Kidney (tissue), 14 donors: Measurements from ENCODE around the gene MYADML2. TPM values are rescaled to one million over a fixed set of nuclear protein-coding genes. Genes with fewer than 3 reads are reported as not detected.
A peak's percentile ranks its signal among the peaks of the same experiment; 100 is the strongest.

Experiments
- DNase-seq, 5 donors: peaks; one replicate each; pipeline ENCODE4 v3.0.0-alpha.2; 2013 to 2020
- FAIRE-seq: peaks from 2 replicates; lab custom pipeline; 2012; peaks lifted over from hg19 to GRCh38; lab: Jason Lieb, UNC
- H3K27ac ChIP-seq, 2 donors: one replicate each; pipeline ENCODE4 v1.7.0; 2013; ENCODE audit warnings: low read depth in 2 of 2, low read length in 2 of 2, inconsistent platforms in 1 of 2
- H3K27me3 ChIP-seq: one replicate; pipeline ENCODE4 v1.7.1; 2013; ENCODE audit warnings: low read length, inconsistent platforms; ENCODE audit not compliant: control insufficient read depth, insufficient read depth
- H3K36me3 ChIP-seq, 3 donors: one replicate each; pipeline versions ENCODE4 v1.7.0 to v1.7.1; 2013; ENCODE audit warnings: low read length in 3 of 3, control low read depth in 1 of 3, inconsistent platforms in 1 of 3; ENCODE audit not compliant: insufficient read depth in 3 of 3, control insufficient read depth in 2 of 3
- H3K4me1 ChIP-seq, 3 donors: one replicate each; pipeline versions ENCODE4 v1.7.0 to v1.7.1; 2013; ENCODE audit warnings: low read length in 3 of 3, inconsistent platforms in 1 of 3, low read depth in 1 of 3; ENCODE audit not compliant: control insufficient read depth in 2 of 3, insufficient read depth in 2 of 3
- H3K4me3 ChIP-seq, 3 donors: one replicate each; pipeline versions ENCODE4 v1.7.0 to v1.8.1; 2013; ENCODE audit warnings: low read length in 3 of 3, control low read depth in 1 of 3, inconsistent platforms in 1 of 3
- H3K9ac ChIP-seq, 3 donors: one replicate each; pipeline versions ENCODE4 v1.7.0 to v1.7.1; 2013; ENCODE audit warnings: low read length in 3 of 3, control low read depth in 1 of 3, inconsistent platforms in 1 of 3
- H3K9me3 ChIP-seq, 3 donors: one replicate each; pipeline versions ENCODE4 v1.7.0 to v1.7.1; 2013; ENCODE audit warnings: low read length in 3 of 3, control low read depth in 1 of 3, inconsistent platforms in 1 of 3; ENCODE audit not compliant: control insufficient read depth in 2 of 3, insufficient read depth in 1 of 3
- CTCF ChIP-seq: IDR thresholded peaks from 3 replicates; pipeline ENCODE4 v1.5.1; 2012; ENCODE audit warnings: mild to moderate bottlenecking, moderate library complexity, borderline replicate concordance; ENCODE audit not compliant: insufficient read depth; ENCODE audit errors: extremely low read depth
- intact Hi-C: fragments of 100-400 bp; cut with DNase I; formaldehyde crosslinking; loops from one replicate; pipeline ENCODE4 v1.11.1; 2022
- polyA plus RNA-seq: library from polyadenylated mRNA; stranded (reverse); fragments of 350-450 nt; fragmentation: Illumina TruSeq; extraction: RNeasy Lipid Tissue Mini Kit (QIAGEN cat#74804); gene quantifications from one replicate; pipeline ENCODE4 v1.2.3, GENCODE V29; 2014; ENCODE audit warnings: low read depth, low replicate concordance; ENCODE audit not compliant: insufficient read depth
- total RNA-seq: library from RNA; stranded (reverse); fragmentation: NEBNext Ultra II Directional; extraction: Animal tissue kit (Norgen Biotek cat#: 25700); gene quantifications from one replicate; pipeline ENCODE4 v1.2.1, GENCODE V29; 2021
- donor health status: control.
- donor health status: control.
- donor health status: control.
- donor health status: control.
- donor health status: control.
- donor health status: DM: yes; HTN: yes; CAD: no.
- donor health status: Normal renal cell carcinoma (clear cell type).

MYADML2 gene
- total and polyA plus RNA-seq, 2 donors from 2014 or later = not detected

DNA sequence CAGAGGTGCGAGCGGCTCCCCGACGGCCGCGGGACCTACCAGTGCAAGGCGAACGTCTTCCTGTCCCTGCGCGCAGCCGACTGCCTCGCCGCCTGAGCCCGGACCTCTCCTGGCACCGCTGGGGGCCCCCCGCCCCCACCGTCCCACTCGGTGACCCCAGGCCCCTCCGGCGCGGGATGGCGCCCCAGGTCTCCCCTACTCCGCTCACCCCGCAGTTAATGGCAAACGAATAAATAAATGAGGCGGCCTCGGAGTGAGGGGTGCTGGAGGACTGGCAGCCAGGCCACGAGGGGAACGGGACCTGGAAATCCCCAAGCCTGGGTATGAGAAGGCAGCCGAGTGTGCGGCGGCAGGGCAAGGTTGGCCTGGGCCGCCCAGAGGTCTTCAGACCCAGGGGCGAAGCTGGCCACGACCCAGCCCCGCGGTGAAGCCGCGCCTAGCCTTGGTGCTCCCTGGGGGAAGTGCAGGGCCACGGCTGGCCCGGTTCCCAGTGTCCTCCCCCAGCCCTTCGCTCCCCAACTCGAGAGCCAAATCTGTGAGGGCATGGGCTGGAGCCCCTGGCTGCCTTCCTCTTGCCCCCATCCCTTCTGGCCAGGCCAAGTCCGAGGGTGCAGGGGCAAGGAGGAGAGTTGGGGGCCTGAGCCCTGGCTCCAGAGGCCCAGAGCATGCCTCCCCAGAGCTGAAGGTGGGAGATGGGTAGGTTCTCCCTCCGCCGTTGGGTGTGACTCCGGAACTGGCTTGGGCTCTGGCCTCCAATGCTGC, 44.2 kb downstream of the MYADML2 start:
- no peak for TF ChIP-seq CTCF
- peak in 1 of 5 donors; percentile 80 for DNase-seq
- Histone ChIP-seq H3K4me1 (peaks cover 0 to 3% (median 0%) of the 10 kb centered on the region in 3 donors), H3K36me3 (peaks cover 3 to 20% (median 6%) of the 10 kb centered on the region in 3 donors), H3K4me3 (no peak overlapping the region), H3K9me3 (no peaks in the 10 kb centered on the region), H3K27me3 (no peaks in the 10 kb centered on the region), H3K27ac (no peak overlapping the region), H3K9ac (no peak overlapping the region)
- no peak for FAIRE-seq
- intact Hi-C loops = no loop called here

- Histone ChIP-seq H3K27ac (no peak within 1 kb of the TSS), H3K9me3 (no peaks in the 10 kb centered on the region), H3K4me1 (peaks cover 0 to 3% (median 0%) of the 10 kb centered on the region in 3 donors), H3K27me3 (no peaks in the 10 kb centered on the region), H3K9ac (no peak within 1 kb of the TSS), H3K4me3 (no peak within 1 kb of the TSS), H3K36me3 (peaks cover 3 to 23% (median 3%) of the 10 kb centered on the region in 3 donors)
- no peak for FAIRE-seq
- intact Hi-C loops = no loop called here
- no peak for TF ChIP-seq CTCF
- DNase-seq = peak in 3 of 5 donors; percentile 18 to 79 (median 57)
These were observed 44.9 kb downstream of the MYADML2 start, which contains the start of gene NPB for GRCh38 chr17:81902023-81902652. Gene NPB (plus strand): TSS chr17:81902238. CDS start chr17:81902278, 40 bp downstream.

DNA sequence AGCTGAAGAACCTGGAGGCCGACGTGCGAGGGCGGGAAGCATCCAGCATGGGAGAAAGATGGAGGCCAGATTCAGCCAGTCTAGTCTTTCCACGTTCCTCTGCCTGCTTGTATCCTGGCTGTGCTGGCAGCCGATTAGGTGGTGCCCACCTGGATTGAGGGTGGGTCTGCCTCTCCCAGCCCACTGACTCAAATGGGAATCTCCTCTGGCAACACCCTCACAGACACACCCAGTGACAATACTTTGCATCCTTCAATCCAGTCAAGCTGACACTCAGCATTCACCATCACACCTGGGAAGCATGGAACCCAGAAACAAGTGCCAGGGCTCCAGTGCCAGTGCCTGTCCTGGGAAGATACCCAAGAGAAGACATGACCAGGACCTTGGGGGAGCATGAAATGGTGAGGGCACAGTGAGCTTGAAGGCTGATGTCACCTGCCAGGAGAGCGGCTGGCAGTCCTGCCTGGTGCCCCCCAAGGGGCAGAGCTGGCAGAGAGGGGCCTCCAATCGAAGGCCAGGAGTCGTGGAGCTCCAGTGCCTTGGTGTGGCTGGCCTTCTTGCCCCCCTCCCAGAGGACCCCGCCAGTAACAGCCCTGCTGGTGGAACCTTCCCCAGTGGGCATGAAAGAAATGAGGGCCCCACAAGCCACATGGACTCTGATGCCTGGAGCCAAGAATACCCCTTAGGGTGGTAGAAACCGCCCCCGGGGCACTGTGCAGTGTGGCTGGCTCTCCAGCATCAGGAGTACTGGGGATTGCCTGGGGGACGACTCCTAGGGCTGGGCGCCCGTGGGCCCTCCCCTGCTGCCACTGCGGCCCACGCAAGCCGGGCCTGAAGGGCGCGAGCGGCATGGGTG, 45.6 kb downstream of the MYADML2 start:
- intact Hi-C loops = no loop called here
- peaks cover 3 to 24% (median 3%) of the 10 kb centered on the region in 3 donors for H3K36me3 ChIP-seq
- no peaks in the 10 kb centered on the region for H3K27me3 ChIP-seq
- no peaks in the 10 kb centered on the region for H3K9me3 ChIP-seq
- no peak for TF ChIP-seq CTCF
- FAIRE-seq (no peak), DNase-seq (no peak)
- H3K4me3 ChIP-seq = no peak overlapping the region
- H3K4me1 ChIP-seq = peaks cover 0 to 3% (median 0%) of the 10 kb centered on the region in 3 donors
- H3K27ac ChIP-seq = no peak overlapping the region
- H3K9ac ChIP-seq = no peak overlapping the region
